ENCODE measurements around the gene BRD9. TPM values are rescaled to one million over a fixed set of nuclear protein-coding genes. Genes with fewer than 3 reads are reported as not detected.

BRD9 gene
- total RNA-seq, 1 donor from 2014 or later = 43.7 TPM

GRCh38 chr5:878125-878524 is 14.5 kb downstream of the BRD9 start:
- Histone ChIP-seq H3K27ac (ENCODE audit: low read depth, low read length) (no peak overlapping the region), H3K4me1 (ENCODE audit: insufficient read depth, low read length) (no peaks in the 10 kb centered on the region), H3K27me3 (ENCODE audit: insufficient read depth, low read length) (no peaks in the 10 kb centered on the region), H3K9ac (ENCODE audit: low read length) (no peak overlapping the region), H3K79me2 (ENCODE audit: insufficient read depth, low read length) (peaks cover 31% of the 10 kb centered on the region), H3K9me3 (ENCODE audit: insufficient read depth, low read depth, low read length) (no peaks in the 10 kb centered on the region), H3K4me2 (ENCODE audit: low read length) (no peak overlapping the region), H2AFZ (ENCODE audit: low read depth, low read length) (no peak overlapping the region), H3K36me3 (ENCODE audit: insufficient read depth, low read length) (peaks cover 45% of the 10 kb centered on the region), H3K4me3 (ENCODE audit: insufficient read depth, low read depth, low read length) (no peak overlapping the region), H4K20me1 (ENCODE audit: insufficient read depth, low read length) (peaks cover 68% of the 10 kb centered on the region)
- no peak for TF ChIP-seq EZH2 (IDR thresholded peaks at IDR 0.05; ENCODE audit: insufficient read depth, low read length)
- TF ChIP-seq, protein P1, sequence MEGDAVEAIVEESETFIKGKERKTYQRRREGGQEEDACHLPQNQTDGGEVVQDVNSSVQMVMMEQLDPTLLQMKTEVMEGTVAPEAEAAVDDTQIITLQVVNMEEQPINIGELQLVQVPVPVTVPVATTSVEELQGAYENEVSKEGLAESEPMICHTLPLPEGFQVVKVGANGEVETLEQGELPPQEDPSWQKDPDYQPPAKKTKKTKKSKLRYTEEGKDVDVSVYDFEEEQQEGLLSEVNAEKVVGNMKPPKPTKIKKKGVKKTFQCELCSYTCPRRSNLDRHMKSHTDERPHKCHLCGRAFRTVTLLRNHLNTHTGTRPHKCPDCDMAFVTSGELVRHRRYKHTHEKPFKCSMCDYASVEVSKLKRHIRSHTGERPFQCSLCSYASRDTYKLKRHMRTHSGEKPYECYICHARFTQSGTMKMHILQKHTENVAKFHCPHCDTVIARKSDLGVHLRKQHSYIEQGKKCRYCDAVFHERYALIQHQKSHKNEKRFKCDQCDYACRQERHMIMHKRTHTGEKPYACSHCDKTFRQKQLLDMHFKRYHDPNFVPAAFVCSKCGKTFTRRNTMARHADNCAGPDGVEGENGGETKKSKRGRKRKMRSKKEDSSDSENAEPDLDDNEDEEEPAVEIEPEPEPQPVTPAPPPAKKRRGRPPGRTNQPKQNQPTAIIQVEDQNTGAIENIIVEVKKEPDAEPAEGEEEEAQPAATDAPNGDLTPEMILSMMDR (IDR thresholded peaks at IDR 0.05; ENCODE audit: insufficient read depth, low read depth, low read length) = no peak
- Mint-ChIP-seq H3K4me1 (ENCODE audit: low read depth, unreplicated experiment) (no peaks in the 10 kb centered on the region), H3K36me3 (ENCODE audit: low read depth, unreplicated experiment) (peaks cover 28% of the 10 kb centered on the region), H3K9me3 (ENCODE audit: unreplicated experiment) (no peaks in the 10 kb centered on the region), H3K27me3 (ENCODE audit: low read depth, unreplicated experiment) (no peaks in the 10 kb centered on the region), H3K27ac (ENCODE audit: unreplicated experiment) (no peak overlapping the region), H3K4me3 (ENCODE audit: unreplicated experiment) (no peak overlapping the region)
- DNase-seq (ENCODE audit: low read depth) = no peak
- FAIRE-seq = no peak

DNA sequence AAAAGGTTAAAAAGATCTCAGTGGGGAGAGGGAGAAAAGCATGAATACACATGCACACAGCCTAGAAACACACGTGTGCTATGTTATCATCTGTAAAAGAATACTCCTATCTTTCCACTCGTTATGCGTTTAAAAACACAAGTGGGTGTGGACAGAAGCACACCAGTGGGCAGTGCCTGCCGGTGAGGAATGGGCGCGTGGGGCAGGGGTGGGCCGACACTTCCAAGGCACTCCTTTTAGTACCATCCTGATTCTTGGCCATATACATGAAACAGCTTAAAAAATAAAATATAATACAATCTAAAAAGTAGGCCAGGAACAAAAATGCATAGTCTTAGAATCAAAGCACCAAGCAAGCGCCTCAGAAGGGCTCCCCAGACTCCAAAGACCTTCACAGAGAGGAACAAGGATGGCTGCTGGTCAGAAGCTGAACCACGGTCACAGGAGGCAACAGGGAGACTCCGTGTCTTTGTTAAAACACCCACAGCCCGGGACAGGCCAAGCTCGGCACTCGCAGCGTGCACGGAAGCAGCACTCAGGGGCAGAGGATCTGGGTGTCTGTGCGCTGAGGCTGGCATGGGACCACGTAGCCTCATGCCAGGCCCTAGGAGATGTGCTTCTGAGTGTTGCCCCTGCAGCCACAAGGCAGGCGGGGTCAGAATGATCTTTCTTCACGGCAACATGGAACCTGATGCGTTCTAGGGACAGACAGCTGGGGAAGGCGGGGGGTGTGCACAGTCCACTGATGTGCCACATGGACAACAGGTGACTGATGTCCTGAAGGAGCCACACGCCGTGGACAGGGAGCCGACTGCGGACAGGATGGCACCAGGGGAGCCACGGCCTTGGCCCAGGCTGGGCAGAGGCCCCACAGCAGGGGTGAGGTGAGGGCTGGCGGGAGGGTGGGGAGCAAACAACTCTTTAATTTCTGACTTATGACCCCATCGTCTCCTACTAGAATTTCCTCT is 15.9 kb downstream of the BRD9 start:
- H3K4me1 Mint-ChIP-seq (ENCODE audit: low read depth, unreplicated experiment) = no peaks in the 10 kb centered on the region
- Histone ChIP-seq H3K27ac (ENCODE audit: low read depth, low read length) (no peak overlapping the region), H3K9me3 (ENCODE audit: insufficient read depth, low read depth, low read length) (no peaks in the 10 kb centered on the region), H3K36me3 (ENCODE audit: insufficient read depth, low read length) (peaks cover 33% of the 10 kb centered on the region), H3K4me1 (ENCODE audit: insufficient read depth, low read length) (no peaks in the 10 kb centered on the region), H3K27me3 (ENCODE audit: insufficient read depth, low read length) (no peaks in the 10 kb centered on the region), H4K20me1 (ENCODE audit: insufficient read depth, low read length) (peaks cover 64% of the 10 kb centered on the region), H3K4me3 (ENCODE audit: insufficient read depth, low read depth, low read length) (no peak overlapping the region), H3K79me2 (ENCODE audit: insufficient read depth, low read length) (peaks cover 17% of the 10 kb centered on the region), H3K4me2 (ENCODE audit: low read length) (no peak overlapping the region), H3K9ac (ENCODE audit: low read length) (no peak overlapping the region), H2AFZ (ENCODE audit: low read depth, low read length) (no peak overlapping the region)
- FAIRE-seq (no peak), DNase-seq (ENCODE audit: low read depth) (no peak)
- H3K36me3 Mint-ChIP-seq (ENCODE audit: low read depth, unreplicated experiment) = peaks cover 20% of the 10 kb centered on the region
- H3K4me3 Mint-ChIP-seq (ENCODE audit: unreplicated experiment) = no peak overlapping the region
- H3K27ac Mint-ChIP-seq (ENCODE audit: unreplicated experiment) = no peak overlapping the region
- H3K9me3 Mint-ChIP-seq (ENCODE audit: unreplicated experiment) = no peaks in the 10 kb centered on the region
- H3K27me3 Mint-ChIP-seq (ENCODE audit: low read depth, unreplicated experiment) = no peaks in the 10 kb centered on the region
- no peak for TF ChIP-seq EZH2 (IDR thresholded peaks at IDR 0.05; ENCODE audit: insufficient read depth, low read length)
- TF ChIP-seq, protein P1 (IDR thresholded peaks at IDR 0.05; ENCODE audit: insufficient read depth, low read depth, low read length) = no peak

DNA sequence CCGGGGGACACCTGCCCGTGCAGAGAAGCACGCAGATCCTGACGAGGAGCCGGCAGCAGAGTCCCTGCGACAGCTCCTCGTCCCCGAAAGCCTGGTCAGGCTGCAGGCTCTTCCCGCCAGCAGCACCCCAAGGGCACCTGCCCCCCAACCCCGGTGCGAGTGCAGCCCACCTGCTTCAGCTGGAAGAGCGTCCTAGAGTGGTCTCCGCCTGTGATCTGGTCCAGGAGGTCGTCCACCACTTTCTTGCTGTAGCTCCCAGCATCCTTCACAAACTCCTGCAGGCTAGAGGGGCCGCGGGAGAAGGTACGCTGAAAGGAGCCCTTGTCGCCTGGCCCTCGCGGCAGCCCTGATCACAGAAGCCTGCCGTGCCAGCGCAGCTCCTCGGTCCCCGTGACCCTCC is 16.7 kb downstream of the BRD9 start:
- peaks cover 12% of the 10 kb centered on the region for H3K79me2 ChIP-seq (ENCODE audit: insufficient read depth, low read length)
- no peaks in the 10 kb centered on the region for H3K4me1 ChIP-seq (ENCODE audit: insufficient read depth, low read length)
- H3K27me3 ChIP-seq (ENCODE audit: insufficient read depth, low read length) = no peaks in the 10 kb centered on the region
- Mint-ChIP-seq H3K36me3 (ENCODE audit: low read depth, unreplicated experiment) (peaks cover 18% of the 10 kb centered on the region), H3K4me1 (ENCODE audit: low read depth, unreplicated experiment) (no peaks in the 10 kb centered on the region), H3K4me3 (ENCODE audit: unreplicated experiment) (no peak overlapping the region), H3K27ac (ENCODE audit: unreplicated experiment) (peak overlapping the region; percentile 44), H3K27me3 (ENCODE audit: low read depth, unreplicated experiment) (no peaks in the 10 kb centered on the region), H3K9me3 (ENCODE audit: unreplicated experiment) (no peaks in the 10 kb centered on the region)
- H3K27ac ChIP-seq (ENCODE audit: low read depth, low read length) = no peak overlapping the region
- TF ChIP-seq EZH2 (IDR thresholded peaks at IDR 0.05; ENCODE audit: insufficient read depth, low read length) = no peak
- TF ChIP-seq, protein P1 (IDR thresholded peaks at IDR 0.05; ENCODE audit: insufficient read depth, low read depth, low read length) = no peak
- H3K9me3 ChIP-seq (ENCODE audit: insufficient read depth, low read depth, low read length) = no peaks in the 10 kb centered on the region
- no peak overlapping the region for H3K4me3 ChIP-seq (ENCODE audit: insufficient read depth, low read depth, low read length)
- no peak for FAIRE-seq
- H3K9ac ChIP-seq (ENCODE audit: low read length) = no peak overlapping the region
- no peak overlapping the region for H2AFZ ChIP-seq (ENCODE audit: low read depth, low read length)
- peaks cover 61% of the 10 kb centered on the region for H4K20me1 ChIP-seq (ENCODE audit: insufficient read depth, low read length)
- DNase-seq (ENCODE audit: low read depth) = no peak
- peaks cover 36% of the 10 kb centered on the region for H3K36me3 ChIP-seq (ENCODE audit: insufficient read depth, low read length)
- H3K4me2 ChIP-seq (ENCODE audit: low read length) = no peak overlapping the region

Measured in astrocyte (in vitro differentiated cells and primary cell).